H1 (cell line): ENCODE results near the gene CFAP65. TPM values are rescaled to one million over a fixed set of nuclear protein-coding genes. Genes with fewer than 3 reads are reported as not detected.

Experiments
- CTCF ChIA-PET: fragments of 300-600 bp; sonication (Branson Sonifier 250); formaldehyde crosslinking; loops from one replicate; lab custom pipeline; 2021; ENCODE audit not compliant: partially characterized antibody; lab: Charles Lee
- POLR2A ChIA-PET: fragments of 300-600 bp; sonication (Branson Sonifier 250); formaldehyde crosslinking; loops from one replicate; lab custom pipeline; 2021; ENCODE audit warnings: inconsistent platforms; ENCODE audit not compliant: partially characterized antibody; lab: Charles Lee
- DNase-seq, 2 experiments: peaks; one replicate each; pipeline versions ENCODE4 v3.0.0 to v3.0.0-alpha.2; 2010 to 2022; ENCODE audit warnings: low spot score in 2 of 2, low read depth in 1 of 2, mixed read lengths in 1 of 2
- FAIRE-seq: peaks from 2 replicates; lab custom pipeline; 2011; peaks lifted over from hg19 to GRCh38; lab: Jason Lieb, UNC
- H2AFZ ChIP-seq: 2 replicates; pipeline ENCODE4 v1.8.1; 2012; ENCODE audit warnings: low read length, inconsistent platforms
- H2AK5ac ChIP-seq: 2 replicates; pipeline ENCODE4 v1.6.1; 2013; ENCODE audit warnings: low read depth, low read length
- H2BK120ac ChIP-seq: replicated peaks from 2 replicates; pipeline ENCODE3; 2013; ENCODE audit warnings: low read depth, low read length, inconsistent platforms
- H2BK12ac ChIP-seq: 2 replicates; pipeline ENCODE4 v1.6.1; 2013; ENCODE audit warnings: low read depth, low read length
- H2BK15ac ChIP-seq: 2 replicates; pipeline ENCODE4 v1.6.1; 2013; ENCODE audit warnings: low read length
- H2BK20ac ChIP-seq: 2 replicates; pipeline ENCODE4 v1.6.1; 2013; ENCODE audit warnings: low read length
- H2BK5ac ChIP-seq: 2 replicates; pipeline ENCODE4 v1.6.1; 2013; ENCODE audit warnings: low read depth, low read length
- H3K14ac ChIP-seq: 2 replicates; pipeline ENCODE4 v1.6.1; 2013; ENCODE audit warnings: inconsistent platforms; ENCODE audit not compliant: insufficient read length
- H3K18ac ChIP-seq: 2 replicates; pipeline ENCODE4 v1.6.1; 2013; ENCODE audit warnings: low read length; ENCODE audit errors: extremely low read depth
- H3K23ac ChIP-seq: 2 replicates; pipeline ENCODE4 v1.6.1; 2013; ENCODE audit warnings: inconsistent platforms; ENCODE audit not compliant: insufficient read length
- H3K23me2 ChIP-seq: 2 replicates; pipeline ENCODE4 v1.6.1; 2013; ENCODE audit warnings: low read depth, low read length
- H3K27ac ChIP-seq: 2 replicates; pipeline ENCODE4 v1.6.1; 2011; ENCODE audit warnings: low read depth, low read length, inconsistent platforms
- H3K27me3 ChIP-seq, 4 experiments: replicated peaks in 1 of 4; 1 replicate in 1 of 4; 2 replicates in 3 of 4; pipeline versions ENCODE4 v1.6.1 to v1.8.1; 2011 to 2013; ENCODE audit warnings: low read length in 3 of 4, mild to moderate bottlenecking in 3 of 4, inconsistent platforms in 2 of 4, mixed read lengths in 2 of 4, moderate library complexity in 1 of 4; ENCODE audit not compliant: control insufficient read depth in 3 of 4, insufficient read depth in 3 of 4; ENCODE audit errors: extremely low read depth in 1 of 4
- H3K36me3 ChIP-seq, 4 experiments: 2 replicates each; pipeline versions ENCODE4 v1.6.1 to v1.8.1; 2011 to 2013; ENCODE audit warnings: mild to moderate bottlenecking in 4 of 4, low read length in 3 of 4, moderate library complexity in 2 of 4, control low read depth in 1 of 4, inconsistent platforms in 1 of 4; ENCODE audit not compliant: insufficient read depth in 4 of 4, control insufficient read depth in 2 of 4
- H3K4ac ChIP-seq: replicated peaks from 2 replicates; pipeline ENCODE3; 2013; ENCODE audit warnings: low read length, low read depth, mixed read lengths, inconsistent platforms; ENCODE audit not compliant: insufficient read length
- H3K4me1 ChIP-seq, 4 experiments: replicated peaks in 1 of 4; 1 replicate in 1 of 4; 2 replicates in 3 of 4; pipeline versions ENCODE4 v1.6.1 to v1.8.1; 2011 to 2013; ENCODE audit warnings: low read length in 3 of 4, inconsistent platforms in 2 of 4, mixed read lengths in 1 of 4; ENCODE audit not compliant: insufficient read depth in 4 of 4, control insufficient read depth in 3 of 4
- H3K4me2 ChIP-seq, 2 experiments: 2 replicates each; pipeline versions ENCODE4 v1.6.1 to v1.8.1; 2011 to 2013; ENCODE audit warnings: low read depth in 2 of 2, low read length in 2 of 2, control low read depth in 1 of 2, inconsistent platforms in 1 of 2, mild to moderate bottlenecking in 1 of 2; ENCODE audit not compliant: insufficient read depth in 1 of 2
- H3K4me3 ChIP-seq, 4 experiments: fragments of 200-600, 300-600 bp in 1 of 4; sonication (generic), shearing (Covaris generic), sonication (Bioruptor Twin) in 1 of 4; 2 replicates each; pipeline versions ENCODE4 v1.5.1 to v1.8.1; 2011 to 2016; ENCODE audit warnings: low read length in 4 of 4, low read depth in 3 of 4, control low read depth in 2 of 4, inconsistent platforms in 2 of 4, mild to moderate bottlenecking in 2 of 4, mixed read lengths in 1 of 4, moderate library complexity in 1 of 4; ENCODE audit not compliant: insufficient read depth in 2 of 4; ENCODE audit errors: extremely low read depth in 1 of 4
- H3K56ac ChIP-seq: replicated peaks from 2 replicates; pipeline ENCODE3; 2013; ENCODE audit warnings: low read depth, mild to moderate bottlenecking, mixed read lengths, low read length, inconsistent platforms; ENCODE audit not compliant: insufficient read length
- H3K79me1 ChIP-seq: 2 replicates; pipeline ENCODE4 v1.6.1; 2013; ENCODE audit warnings: low read depth, low read length, control low read depth
- H3K79me2 ChIP-seq, 2 experiments: 2 replicates each; pipeline versions ENCODE4 v1.6.1 to v1.8.1; 2012 to 2013; ENCODE audit warnings: low read length in 2 of 2, mild to moderate bottlenecking in 2 of 2, inconsistent platforms in 1 of 2; ENCODE audit not compliant: insufficient read depth in 2 of 2, control insufficient read depth in 1 of 2
- H3K9ac ChIP-seq, 4 experiments: replicated peaks in 1 of 4; 1 replicate in 1 of 4; 2 replicates in 3 of 4; pipeline versions ENCODE4 v1.6.1 to v1.8.1; 2011 to 2013; ENCODE audit warnings: low read depth in 3 of 4, low read length in 3 of 4, control low read depth in 2 of 4, mild to moderate bottlenecking in 2 of 4, moderate library complexity in 2 of 4, inconsistent platforms in 1 of 4; ENCODE audit errors: extremely low read depth in 1 of 4
- H3K9me3 ChIP-seq, 2 experiments: 2 replicates each; pipeline versions ENCODE4 v1.6.1 to v1.8.1; 2012 to 2013; ENCODE audit warnings: mild to moderate bottlenecking in 2 of 2, moderate library complexity in 2 of 2, control low read depth in 1 of 2, inconsistent platforms in 1 of 2, low read depth in 1 of 2, low read length in 1 of 2, mixed read lengths in 1 of 2; ENCODE audit not compliant: insufficient read depth in 2 of 2
- H4K20me1 ChIP-seq, 2 experiments: replicated peaks in 1 of 2; 2 replicates each; pipeline versions ENCODE3 to v1.8.1; 2011 to 2013; ENCODE audit warnings: inconsistent platforms in 2 of 2, low read length in 2 of 2, mild to moderate bottlenecking in 1 of 2; ENCODE audit not compliant: insufficient read depth in 2 of 2, control insufficient read depth in 1 of 2
- H4K5ac ChIP-seq: 2 replicates; pipeline ENCODE4 v1.6.1; 2013; ENCODE audit warnings: low read length, low read depth, mixed read lengths, inconsistent platforms; ENCODE audit not compliant: insufficient read length
- H4K8ac ChIP-seq: 2 replicates; pipeline ENCODE4 v1.8.0; 2013; ENCODE audit warnings: mild to moderate bottlenecking, moderate library complexity, low read length, inconsistent platforms; ENCODE audit not compliant: insufficient read depth; ENCODE audit errors: extremely low read depth
- H4K91ac ChIP-seq: replicated peaks from 2 replicates; pipeline ENCODE3; 2013; ENCODE audit warnings: low read length, mixed read lengths, inconsistent platforms; ENCODE audit not compliant: insufficient read length
- NANOG ChIP-seq: IDR thresholded peaks from 2 replicates; pipeline ENCODE4 v1.6.1; 2011; ENCODE audit warnings: low read length, low read depth, mild to moderate bottlenecking, inconsistent platforms; ENCODE audit not compliant: insufficient read depth, poor library complexity, severe bottlenecking
- POLR2AphosphoS5 ChIP-seq: IDR thresholded peaks from 2 replicates; pipeline ENCODE4 v1.6.1; 2011; ENCODE audit warnings: low read depth, low read length
- TBP ChIP-seq: IDR thresholded peaks from 2 replicates; pipeline ENCODE4 v1.6.1; 2011; ENCODE audit warnings: low read depth, low read length, improper control_type of control experiment
- WGBS, 2 experiments: shearing (Covaris generic) in 1 of 2; methylation state at CpG; one replicate each; pipeline versions ENCODE4 v1.1.6 to v1.1.7; 2013 to 2015; ENCODE audit warnings: low lambda C conversion rate in 2 of 2, mixed read lengths in 2 of 2, inconsistent platforms in 1 of 2, low coverage in 1 of 2, missing lambda C conversion rate in 1 of 2; ENCODE audit not compliant: insufficient replicate concordance in 2 of 2, insufficient coverage in 1 of 2, insufficient read length in 1 of 2; ENCODE audit errors: extremely low coverage in 1 of 2, missing lambda C conversion rate in 1 of 2; 5-methylcytosine and 5-hydroxymethylcytosine counted together
- polyA plus RNA-seq, 7 experiments: library from polyadenylated mRNA; depleted of rRNA in 3 of 7; stranded (reverse) in 5 of 7; unstranded in 2 of 7; fragments of >200 nt in 5 of 7; fragments of 200-250 nt in 2 of 7; gene quantifications; 1 replicate in 5 of 7; 2 replicates in 1 of 7; 4 replicates in 1 of 7; pipeline versions ENCODE4 v1.2.1 to v1.2.3, GENCODE V29; 2011 to 2013; ENCODE audit warnings: missing spikeins in 2 of 7, mixed read lengths in 2 of 7
- total RNA-seq: library from RNA; stranded (reverse); fragmentation: NEBNext Ultra II Directional; extraction: Animal tissue kit (Norgen Biotek cat#: 25700); gene quantifications from 2 replicates; pipeline ENCODE4 v1.2.1, GENCODE V29; 2021

Gene CFAP65
- total and polyA plus RNA-seq, 2 of the 8 experiments (the other 6 are each of a cell fraction or from before 2014, with no cell fraction given), result 0.19 to 0.45 TPM

- ChIA-PET POLR2A (no interaction called here), CTCF (interaction anchor here (0.6 to 19.5 kb wide), 17 partner anchors 8 to 1896 kb away, joined by 3 to 284 read pairs (median 7); partner anchors contain the start of gene FEV)
- H2BK5ac ChIP-seq, result no peak overlapping the region
Measured at GRCh38 chr2:218996937-218997336, 44.4 kb downstream of the CFAP65 start.

More at GRCh38 chr2:218996937-218997336, 44.4 kb downstream of the CFAP65 start:
- Histone ChIP-seq H3K79me1 (no peaks in the 10 kb centered on the region), H3K56ac (no peak overlapping the region), H3K36me3 (peaks cover 0 to 11% (median 0%) of the 10 kb centered on the region in 4 experiments; a peak in 1 of 8 replicates), H3K27ac (no peak overlapping the region), H3K23ac (no peak overlapping the region), H3K4me2 (no peak overlapping the region; a peak in 1 of 4 replicates), H3K4me1 (peaks cover 0 to 48% (median 28%) of the 10 kb centered on the region in 4 experiments; a peak in 6 of 7 replicates), H2AK5ac (no peak overlapping the region), H3K9ac (no peak overlapping the region), H3K79me2 (no peaks in the 10 kb centered on the region), H3K23me2 (peaks cover 4% of the 10 kb centered on the region; the same call in 1 of the 2 replicates), H4K20me1 (peaks cover 22 to 23% of the 10 kb centered on the region in 2 experiments), H3K9me3 (no peaks in the 10 kb centered on the region), H3K4me3 (no peak overlapping the region), H4K8ac (no peak overlapping the region), H3K27me3 (peaks cover 98 to 100% (median 99%) of the 10 kb centered on the region in 4 experiments), H2BK20ac (no peak overlapping the region), H2BK120ac (no peak overlapping the region), H2BK12ac (no peak overlapping the region), H4K91ac (no peak overlapping the region), H2BK15ac (no peak overlapping the region), H3K14ac (no peak overlapping the region), H4K5ac (no peak overlapping the region), H2AFZ (no peak overlapping the region), H3K18ac (no peak overlapping the region), H3K4ac (no peak overlapping the region)
- TF ChIP-seq TBP, result no peak
- no peak for TF ChIP-seq NANOG
- no peak for TF ChIP-seq POLR2AphosphoS5
- 77% methylated on average over 1 of the region's 4 CpGs; no CpG with 5 or more reads in 1 of the 2 experiments for WGBS, 2 experiments
- FAIRE-seq (no peak), DNase-seq (no peak)
